ENCODE results near the gene EMC7. TPM values are rescaled to one million over a fixed set of nuclear protein-coding genes. Genes with fewer than 3 reads are reported as not detected.
A peak's percentile ranks its signal among the peaks of the same experiment; 100 is the strongest.

EMC7 gene
- total RNA-seq, 2 donors from 2014 or later = 73.1 to 78.6 TPM

DNA sequence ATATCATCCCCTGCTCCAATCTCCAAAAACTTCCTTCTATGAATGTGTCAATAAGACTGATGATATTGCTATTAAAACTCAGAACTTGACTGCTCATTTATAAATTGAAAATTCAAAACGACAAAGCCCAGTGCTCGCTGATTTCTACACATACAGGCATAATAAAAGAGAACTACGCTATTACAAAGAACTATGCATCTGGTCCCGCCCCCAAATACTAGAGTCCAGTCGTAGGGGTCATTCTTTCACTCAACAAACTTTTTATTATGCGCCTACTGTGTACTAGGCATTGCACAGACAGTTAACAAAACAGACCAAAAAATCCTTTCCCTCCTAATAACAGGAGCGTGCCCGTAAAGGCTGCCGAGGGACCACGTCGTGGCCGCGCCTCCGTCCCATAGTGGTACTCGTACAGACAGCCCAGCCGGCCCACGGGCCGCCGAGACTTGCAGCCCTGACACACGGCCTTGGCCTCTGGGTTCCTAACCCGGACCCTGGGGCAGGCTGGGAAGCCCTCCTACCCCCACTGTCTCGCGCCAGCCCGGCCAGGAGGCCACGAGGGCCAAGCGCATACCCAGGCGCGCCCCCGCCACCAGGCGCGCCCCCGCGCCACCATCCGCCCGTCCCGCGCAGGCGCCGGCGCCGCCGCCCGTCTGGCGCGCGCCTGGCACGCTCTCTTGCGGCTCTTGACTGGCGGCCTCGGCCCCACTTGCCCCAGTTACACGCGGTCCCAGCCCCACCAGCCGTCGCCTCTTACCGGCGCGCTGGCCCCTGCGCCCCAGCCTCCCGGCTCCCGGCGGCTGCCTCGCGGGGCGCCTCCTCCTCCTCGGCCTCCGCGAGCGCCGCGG is 63.4 kb downstream of the EMC7 start:
- DNase-seq = peak; percentile 76
- Histone ChIP-seq H3K27me3 (no peaks in the 10 kb centered on the region), H3K9me3 (no peaks in the 10 kb centered on the region), H3K4me1 (peaks cover 6% of the 10 kb centered on the region), H3K27ac (peak overlapping the region; percentile 84), H3K36me3 (no peaks in the 10 kb centered on the region), H3K9ac (ENCODE audit: low read depth in 2 of 2, low read length in 2 of 2) (peak overlapping the region; percentile 87 to 95), H3K4me3 (peak overlapping the region; percentile 88)
- TF ChIP-seq, protein P1, sequence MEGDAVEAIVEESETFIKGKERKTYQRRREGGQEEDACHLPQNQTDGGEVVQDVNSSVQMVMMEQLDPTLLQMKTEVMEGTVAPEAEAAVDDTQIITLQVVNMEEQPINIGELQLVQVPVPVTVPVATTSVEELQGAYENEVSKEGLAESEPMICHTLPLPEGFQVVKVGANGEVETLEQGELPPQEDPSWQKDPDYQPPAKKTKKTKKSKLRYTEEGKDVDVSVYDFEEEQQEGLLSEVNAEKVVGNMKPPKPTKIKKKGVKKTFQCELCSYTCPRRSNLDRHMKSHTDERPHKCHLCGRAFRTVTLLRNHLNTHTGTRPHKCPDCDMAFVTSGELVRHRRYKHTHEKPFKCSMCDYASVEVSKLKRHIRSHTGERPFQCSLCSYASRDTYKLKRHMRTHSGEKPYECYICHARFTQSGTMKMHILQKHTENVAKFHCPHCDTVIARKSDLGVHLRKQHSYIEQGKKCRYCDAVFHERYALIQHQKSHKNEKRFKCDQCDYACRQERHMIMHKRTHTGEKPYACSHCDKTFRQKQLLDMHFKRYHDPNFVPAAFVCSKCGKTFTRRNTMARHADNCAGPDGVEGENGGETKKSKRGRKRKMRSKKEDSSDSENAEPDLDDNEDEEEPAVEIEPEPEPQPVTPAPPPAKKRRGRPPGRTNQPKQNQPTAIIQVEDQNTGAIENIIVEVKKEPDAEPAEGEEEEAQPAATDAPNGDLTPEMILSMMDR (IDR thresholded peaks at IDR 0.05) = no peak
- intact Hi-C loops (cut with DNase I) = no loop called here

Other genes starting within 250 kb of the EMC7 start
- gene CHRM5, start 133.4 kb downstream of the EMC7 start, total RNA-seq = not detected
- 10 to 100 TPM in 1 of 2 donors, 1 to 10 TPM in 1; 10.0 to 13.9 TPM for gene AVEN, start 62.7 kb downstream of the EMC7 start, total RNA-seq
- 1 to 10 TPM in 1 of 2 donors, under 1 TPM in 1; 0.69 to 1.3 TPM for gene PGBD4, start 221 bp upstream of the EMC7 start, total RNA-seq
- 10 to 100 TPM; 37.2 to 43.0 TPM for gene KATNBL1, start 108.2 kb upstream of the EMC7 start, total RNA-seq
- gene EMC4, start 123.2 kb upstream of the EMC7 start, total RNA-seq = 100 to 1,000 TPM in 1 of 2 donors, 10 to 100 TPM in 1; 83.5 to 115 TPM
- 10 to 100 TPM; 13.8 to 18.8 TPM for gene SLC12A6, start 235.9 kb upstream of the EMC7 start, total RNA-seq
- gene NOP10, start 241.3 kb upstream of the EMC7 start, total RNA-seq = 100 to 1,000 TPM; 143 to 184 TPM
- gene NUTM1, start 241.5 kb upstream of the EMC7 start, total RNA-seq = not detected

All from colonic mucosa (tissue), 4 donors.